C4-2B (cell line): ENCODE data around the gene ABHD14A.

Experiments used
- ZFX ChIP-seq: fragments of 450-650 bp; IDR thresholded peaks from 2 replicates; pipeline ENCODE4 v1.6.1; 2017
- TF ChIP-seq, protein P1 (sequence below): fragments of 450-650 bp; conservative IDR thresholded peaks from 2 replicates; pipeline ENCODE4 v1.5.1; 2017; ENCODE audit warnings: mild to moderate bottlenecking

DNA sequence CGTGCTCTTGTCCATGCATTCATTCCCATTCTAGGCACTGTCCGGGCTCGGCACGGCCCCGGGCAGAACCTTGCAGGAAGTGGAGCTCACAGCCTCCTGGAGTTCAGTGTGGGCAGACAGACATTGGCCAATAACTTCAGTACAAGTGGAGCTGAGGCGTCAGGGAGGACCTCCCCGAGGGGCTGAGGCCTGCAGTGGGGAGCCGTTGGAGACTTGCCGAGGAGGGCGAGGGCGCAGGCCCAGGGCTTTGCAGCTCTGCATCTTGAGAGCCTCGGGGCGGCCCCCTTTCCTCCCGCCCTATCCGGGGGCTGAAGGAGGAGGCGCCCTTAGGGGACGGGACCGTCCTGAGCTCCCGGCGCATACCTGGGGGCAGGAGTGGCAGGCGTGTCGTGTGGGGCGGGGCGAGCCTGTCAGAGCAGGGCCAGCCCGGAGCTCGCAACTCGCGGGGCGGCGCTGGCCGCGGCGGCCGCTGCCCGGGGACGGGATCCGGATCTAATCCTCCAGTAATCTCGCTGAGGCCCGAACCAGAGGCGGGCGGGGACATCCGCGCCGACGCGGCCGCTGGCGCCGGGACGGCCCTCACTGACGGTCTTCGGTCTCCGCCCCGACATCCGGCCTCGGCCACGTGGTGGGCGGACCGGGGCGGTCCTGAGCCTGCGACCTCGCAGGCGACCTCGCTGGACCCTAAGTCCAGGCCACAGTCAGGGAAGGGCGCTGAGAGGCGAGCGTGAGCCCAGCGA is 8.1 kb downstream of the ABHD14A start, which contains the start of gene ACY1:
- TF ChIP-seq, protein P1, sequence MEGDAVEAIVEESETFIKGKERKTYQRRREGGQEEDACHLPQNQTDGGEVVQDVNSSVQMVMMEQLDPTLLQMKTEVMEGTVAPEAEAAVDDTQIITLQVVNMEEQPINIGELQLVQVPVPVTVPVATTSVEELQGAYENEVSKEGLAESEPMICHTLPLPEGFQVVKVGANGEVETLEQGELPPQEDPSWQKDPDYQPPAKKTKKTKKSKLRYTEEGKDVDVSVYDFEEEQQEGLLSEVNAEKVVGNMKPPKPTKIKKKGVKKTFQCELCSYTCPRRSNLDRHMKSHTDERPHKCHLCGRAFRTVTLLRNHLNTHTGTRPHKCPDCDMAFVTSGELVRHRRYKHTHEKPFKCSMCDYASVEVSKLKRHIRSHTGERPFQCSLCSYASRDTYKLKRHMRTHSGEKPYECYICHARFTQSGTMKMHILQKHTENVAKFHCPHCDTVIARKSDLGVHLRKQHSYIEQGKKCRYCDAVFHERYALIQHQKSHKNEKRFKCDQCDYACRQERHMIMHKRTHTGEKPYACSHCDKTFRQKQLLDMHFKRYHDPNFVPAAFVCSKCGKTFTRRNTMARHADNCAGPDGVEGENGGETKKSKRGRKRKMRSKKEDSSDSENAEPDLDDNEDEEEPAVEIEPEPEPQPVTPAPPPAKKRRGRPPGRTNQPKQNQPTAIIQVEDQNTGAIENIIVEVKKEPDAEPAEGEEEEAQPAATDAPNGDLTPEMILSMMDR = no peak; the same call in 1 of the 2 replicates
- TF ChIP-seq ZFX = peak; percentile 40; the same call in 1 of the 2 replicates
